ENCODE results near the gene GMEB2.

Gene GMEB2

DNA sequence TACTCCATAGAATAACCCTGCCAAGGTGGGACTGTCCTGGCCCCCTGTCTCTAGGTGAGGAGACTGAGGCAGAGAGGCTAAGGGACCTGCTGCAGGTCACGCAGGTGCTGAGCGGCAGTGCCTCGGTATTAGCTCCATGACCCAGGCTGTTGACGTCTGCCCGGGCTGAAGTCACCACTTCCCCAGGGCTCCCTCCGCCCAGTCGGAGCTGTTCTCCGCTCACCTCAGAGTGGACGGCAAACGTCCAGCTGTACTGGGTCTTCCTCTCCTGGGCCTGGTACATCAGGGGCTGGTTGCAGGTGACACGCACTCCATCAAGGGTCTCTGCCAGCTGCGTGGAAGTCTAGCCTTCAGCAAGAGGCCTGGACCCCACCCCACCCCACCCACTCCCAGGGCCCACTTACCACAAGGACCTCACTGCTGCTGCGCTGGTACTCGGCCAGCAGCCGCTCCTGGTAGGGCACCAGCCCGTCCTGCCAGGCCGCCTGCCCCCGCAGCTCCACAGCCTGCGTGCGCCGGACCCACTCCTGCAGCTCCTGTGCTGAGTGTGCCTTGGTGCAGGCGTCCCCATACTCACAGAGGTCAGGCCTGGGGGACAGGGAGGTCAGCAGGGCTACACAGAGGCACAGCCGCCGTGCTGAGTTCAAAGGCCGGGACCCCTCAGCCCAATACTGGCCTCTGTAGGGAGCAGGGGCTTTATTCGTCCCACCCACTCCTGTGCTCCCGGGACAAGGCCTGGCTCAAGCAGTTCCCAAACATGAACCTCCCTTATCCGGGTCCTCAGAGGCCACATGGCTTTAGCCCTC is 56.4 kb downstream of the GMEB2 start:
- Histone ChIP-seq H3K9me3 (replicated peaks; ENCODE audit: low read length) (no peaks in the 10 kb centered on the region), H3K4me3 (ENCODE audit: low read length) (no peak overlapping the region), H3K4me2 (ENCODE audit: low read length) (no peak overlapping the region), H3K36me3 (ENCODE audit: insufficient read depth, low read length) (peaks cover 4% of the 10 kb centered on the region), H3K4me1 (ENCODE audit: control insufficient read depth, insufficient read depth, low read length) (peaks cover 29% of the 10 kb centered on the region), H3K9ac (ENCODE audit: low read depth, low read length) (no peak overlapping the region), H3K27me3 (ENCODE audit: control insufficient read depth, insufficient read depth, low read length) (no peaks in the 10 kb centered on the region)

DNA sequence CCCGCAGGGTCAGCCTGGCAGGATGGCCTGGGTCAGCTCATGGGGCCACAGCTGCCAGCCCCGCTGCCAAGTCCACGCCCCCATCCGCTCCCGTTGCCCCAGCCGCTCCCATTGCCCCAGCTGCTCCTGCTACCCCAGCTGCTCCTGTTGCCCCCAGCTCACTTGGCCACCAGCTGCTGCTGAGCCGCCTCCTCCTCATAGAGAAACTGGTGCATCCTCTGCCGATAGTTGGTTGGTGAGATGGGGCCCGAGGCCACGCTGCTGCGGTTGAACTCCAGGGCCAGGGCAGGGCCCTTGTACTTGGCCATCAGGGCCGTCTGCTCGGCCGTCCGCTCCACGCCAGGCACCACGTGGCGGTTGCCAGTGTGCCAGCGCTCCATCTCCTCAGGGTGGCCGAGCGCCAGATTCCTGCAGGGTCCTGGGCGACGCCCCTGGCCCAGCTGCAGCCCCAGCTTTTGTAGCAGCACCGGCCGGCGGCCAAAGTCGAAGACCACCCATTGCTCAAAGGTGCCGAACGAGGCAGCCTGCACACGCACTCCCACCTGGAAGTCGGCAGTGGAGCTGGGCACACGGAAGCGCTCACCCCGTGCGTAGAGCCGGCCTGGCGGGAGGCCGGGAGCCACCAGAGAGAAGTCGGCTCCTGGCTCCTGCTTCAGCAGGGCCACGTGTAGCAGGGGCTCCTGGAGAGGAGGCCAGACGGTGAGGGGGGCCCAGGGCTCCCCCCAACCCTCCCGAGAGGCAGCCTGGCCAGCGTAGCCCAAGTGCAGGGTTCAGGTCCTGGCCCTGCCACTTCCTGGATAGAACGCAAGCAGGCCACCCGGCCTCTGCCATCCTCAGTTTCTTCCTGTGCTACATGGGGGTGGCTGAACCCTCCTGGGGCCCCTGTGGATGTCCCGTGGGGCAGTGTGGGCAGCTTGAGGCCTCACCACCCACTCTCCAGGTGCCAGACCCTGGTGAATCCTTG is 57.6 kb downstream of the GMEB2 start:
- Histone ChIP-seq H3K36me3 (ENCODE audit: insufficient read depth, low read length) (peaks cover 5% of the 10 kb centered on the region), H3K27me3 (ENCODE audit: control insufficient read depth, insufficient read depth, low read length) (no peaks in the 10 kb centered on the region), H3K4me3 (ENCODE audit: low read length) (no peak overlapping the region), H3K9me3 (replicated peaks; ENCODE audit: low read length) (no peaks in the 10 kb centered on the region), H3K9ac (ENCODE audit: low read depth, low read length) (no peak overlapping the region), H3K4me1 (ENCODE audit: control insufficient read depth, insufficient read depth, low read length) (peaks cover 16% of the 10 kb centered on the region), H3K4me2 (ENCODE audit: low read length) (no peak overlapping the region)

- no peak overlapping the region for H3K9ac ChIP-seq (ENCODE audit: low read depth, low read length)
- H3K36me3 ChIP-seq (ENCODE audit: insufficient read depth, low read length): peaks cover 5% of the 10 kb centered on the region
- peaks cover 13% of the 10 kb centered on the region for H3K4me1 ChIP-seq (ENCODE audit: control insufficient read depth, insufficient read depth, low read length)
- no peaks in the 10 kb centered on the region for H3K27me3 ChIP-seq (ENCODE audit: control insufficient read depth, insufficient read depth, low read length)
- H3K4me3 ChIP-seq (ENCODE audit: low read length): no peak overlapping the region
- no peaks in the 10 kb centered on the region for H3K9me3 ChIP-seq (replicated peaks; ENCODE audit: low read length)
- H3K4me2 ChIP-seq (ENCODE audit: low read length): no peak overlapping the region
These were observed 58.5 kb downstream of the GMEB2 start for GRCh38 chr20:63568170-63568981.

- Histone ChIP-seq H3K4me3 (ENCODE audit: low read length) (no peak overlapping the region), H3K4me2 (ENCODE audit: low read length) (no peak overlapping the region), H3K9me3 (replicated peaks; ENCODE audit: low read length) (no peaks in the 10 kb centered on the region), H3K36me3 (ENCODE audit: insufficient read depth, low read length) (peaks cover 5% of the 10 kb centered on the region), H3K27me3 (ENCODE audit: control insufficient read depth, insufficient read depth, low read length) (no peaks in the 10 kb centered on the region), H3K9ac (ENCODE audit: low read depth, low read length) (no peak overlapping the region), H3K4me1 (ENCODE audit: control insufficient read depth, insufficient read depth, low read length) (peaks cover 8% of the 10 kb centered on the region)
These were observed 59.3 kb downstream of the GMEB2 start for GRCh38 chr20:63567386-63568169.

DNA sequence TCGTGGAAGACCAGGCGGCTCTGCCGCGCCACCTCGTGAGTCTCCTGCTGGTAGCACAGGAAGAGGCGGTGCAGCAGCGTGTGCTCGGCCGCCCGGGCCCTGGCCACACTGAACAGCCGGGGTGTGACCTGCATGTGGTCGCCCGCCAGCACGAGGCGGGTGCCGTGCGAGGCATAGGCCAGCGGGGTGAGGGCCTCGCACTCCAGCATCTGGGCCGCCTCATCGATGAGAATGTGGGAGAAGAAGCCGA is 59.8 kb downstream of the GMEB2 start:
- Histone ChIP-seq H3K36me3 (ENCODE audit: insufficient read depth, low read length) (peaks cover 5% of the 10 kb centered on the region), H3K4me2 (ENCODE audit: low read length) (no peak overlapping the region), H3K4me3 (ENCODE audit: low read length) (no peak overlapping the region), H3K9ac (ENCODE audit: low read depth, low read length) (no peak overlapping the region), H3K27me3 (ENCODE audit: control insufficient read depth, insufficient read depth, low read length) (no peaks in the 10 kb centered on the region), H3K9me3 (replicated peaks; ENCODE audit: low read length) (no peaks in the 10 kb centered on the region), H3K4me1 (ENCODE audit: control insufficient read depth, insufficient read depth, low read length) (peaks cover 8% of the 10 kb centered on the region)

- no peak overlapping the region for H3K4me2 ChIP-seq (ENCODE audit: low read length)
- H3K36me3 ChIP-seq (ENCODE audit: insufficient read depth, low read length): peaks cover 5% of the 10 kb centered on the region
- H3K9me3 ChIP-seq (replicated peaks; ENCODE audit: low read length): no peaks in the 10 kb centered on the region
- no peaks in the 10 kb centered on the region for H3K27me3 ChIP-seq (ENCODE audit: control insufficient read depth, insufficient read depth, low read length)
- no peak overlapping the region for H3K4me3 ChIP-seq (ENCODE audit: low read length)
- H3K9ac ChIP-seq (ENCODE audit: low read depth, low read length): no peak overlapping the region
- H3K4me1 ChIP-seq (ENCODE audit: control insufficient read depth, insufficient read depth, low read length): peaks cover 8% of the 10 kb centered on the region
These were observed 60.3 kb downstream of the GMEB2 start for GRCh38 chr20:63566395-63567135.

GRCh38 chr20:63565699-63566335 is 61.1 kb downstream of the GMEB2 start:
- peaks cover 5% of the 10 kb centered on the region for H3K36me3 ChIP-seq (ENCODE audit: insufficient read depth, low read length)
- no peak overlapping the region for H3K4me2 ChIP-seq (ENCODE audit: low read length)
- no peaks in the 10 kb centered on the region for H3K27me3 ChIP-seq (ENCODE audit: control insufficient read depth, insufficient read depth, low read length)
- H3K9ac ChIP-seq (ENCODE audit: low read depth, low read length): no peak overlapping the region
- no peak overlapping the region for H3K4me3 ChIP-seq (ENCODE audit: low read length)
- H3K4me1 ChIP-seq (ENCODE audit: control insufficient read depth, insufficient read depth, low read length): peaks cover 8% of the 10 kb centered on the region
- H3K9me3 ChIP-seq (replicated peaks; ENCODE audit: low read length): no peaks in the 10 kb centered on the region

- Histone ChIP-seq H3K4me3 (ENCODE audit: low read length) (no peak overlapping the region), H3K27me3 (ENCODE audit: control insufficient read depth, insufficient read depth, low read length) (no peaks in the 10 kb centered on the region), H3K36me3 (ENCODE audit: insufficient read depth, low read length) (peaks cover 9% of the 10 kb centered on the region), H3K9me3 (replicated peaks; ENCODE audit: low read length) (no peaks in the 10 kb centered on the region), H3K4me1 (ENCODE audit: control insufficient read depth, insufficient read depth, low read length) (peaks cover 8% of the 10 kb centered on the region), H3K9ac (ENCODE audit: low read depth, low read length) (no peak overlapping the region), H3K4me2 (ENCODE audit: low read length) (no peak overlapping the region)
These were observed 61.7 kb downstream of the GMEB2 start for GRCh38 chr20:63565021-63565698.

GRCh38 chr20:63564036-63564810 is 62.7 kb downstream of the GMEB2 start:
- no peaks in the 10 kb centered on the region for H3K9me3 ChIP-seq (replicated peaks; ENCODE audit: low read length)
- peaks cover 4% of the 10 kb centered on the region for H3K4me1 ChIP-seq (ENCODE audit: control insufficient read depth, insufficient read depth, low read length)
- H3K27me3 ChIP-seq (ENCODE audit: control insufficient read depth, insufficient read depth, low read length): no peaks in the 10 kb centered on the region
- no peak overlapping the region for H3K4me2 ChIP-seq (ENCODE audit: low read length)
- H3K9ac ChIP-seq (ENCODE audit: low read depth, low read length): no peak overlapping the region
- no peak overlapping the region for H3K4me3 ChIP-seq (ENCODE audit: low read length)
- H3K36me3 ChIP-seq (ENCODE audit: insufficient read depth, low read length): peaks cover 11% of the 10 kb centered on the region

Measured in skeletal muscle satellite cell (primary cell).